Stimulated activated CD8-positive, alpha-beta memory T cell treated with anti-CD3 and anti-CD28 coated beads, Interleukin-12 subunit alpha, Interleukin-12 subunit beta, amount 100 ng/mL, for 1 hour (primary cell): ENCODE data around the gene ARAP3.
"Not testable (repeated sequence)": the region's sequence is repeated elsewhere in the genome, so short reads cannot be mapped to it uniquely, and the experiment has no call there.

Experiments used
- DNase-seq: peaks from one replicate; pipeline ENCODE4 v3.0.0-alpha.2; 2020; ENCODE audit warnings: low read depth

The ARAP3 gene

DNA sequence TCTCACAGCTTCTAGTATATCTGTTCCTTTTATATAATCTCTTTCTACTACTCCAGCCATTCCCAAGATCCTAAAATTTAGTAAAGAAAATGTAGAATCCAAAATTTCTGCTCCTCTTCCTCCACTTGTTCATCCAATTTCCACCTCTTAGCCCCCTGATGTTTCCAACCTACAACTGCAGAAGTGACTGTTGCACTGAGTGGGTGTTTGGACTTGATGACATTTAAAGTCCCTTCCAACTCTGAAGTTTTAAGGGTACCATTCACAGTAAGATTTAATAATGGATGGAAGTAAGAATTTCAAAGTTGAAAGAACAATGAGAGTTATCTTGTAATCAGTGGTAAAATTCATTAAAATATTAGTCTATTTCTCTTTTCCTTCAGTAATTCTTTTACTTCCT lies 68.7 kb downstream of the ARAP3 start:
- no peak for DNase-seq

GRCh38 chr5:141611289-141611688 lies 70.7 kb downstream of the ARAP3 start:
- no peak for DNase-seq

DNA sequence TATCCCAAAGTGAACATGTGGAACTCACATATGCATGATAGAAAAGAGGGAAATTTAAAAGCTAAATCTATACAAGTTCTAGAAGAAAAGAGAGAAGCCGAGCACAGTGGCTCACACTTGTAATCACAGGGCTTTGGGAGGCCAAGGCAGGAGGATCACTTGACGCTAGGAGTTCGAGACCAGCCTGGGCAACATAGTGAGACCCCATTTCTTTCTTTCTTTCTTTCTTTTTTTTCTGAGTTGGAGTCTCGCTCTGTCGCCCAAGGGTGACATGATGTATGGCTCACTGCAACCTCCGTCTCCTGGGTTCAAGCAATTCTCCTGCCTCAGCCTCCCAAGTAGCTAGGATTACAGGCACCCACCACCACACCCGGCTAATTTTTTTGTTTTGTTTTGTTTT lies 72.1 kb downstream of the ARAP3 start:
- DNase-seq = not testable (repeated sequence)

DNA sequence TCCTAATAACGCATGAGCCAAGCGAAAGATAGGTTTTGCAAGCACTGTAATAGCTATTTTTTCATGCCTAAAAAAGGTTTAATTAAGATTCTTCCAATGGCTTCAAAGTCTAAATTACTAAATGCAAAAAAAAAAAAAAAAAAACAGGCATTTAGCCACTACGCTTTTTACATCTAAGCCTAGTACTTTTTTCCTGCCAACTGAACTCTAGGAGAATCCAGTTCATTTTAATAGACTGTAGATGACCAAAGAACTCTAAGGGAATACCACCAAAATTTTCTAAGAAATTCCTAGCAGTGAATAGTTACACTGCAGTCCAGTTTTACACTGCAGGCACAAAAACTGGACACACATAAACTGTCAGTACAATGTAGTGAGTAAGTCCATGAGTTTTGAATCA lies 73.0 kb downstream of the ARAP3 start:
- DNase-seq = no peak

- DNase-seq = no peak
Measured at GRCh38 chr5:141608557-141608956, 73.5 kb downstream of the ARAP3 start.

DNA sequence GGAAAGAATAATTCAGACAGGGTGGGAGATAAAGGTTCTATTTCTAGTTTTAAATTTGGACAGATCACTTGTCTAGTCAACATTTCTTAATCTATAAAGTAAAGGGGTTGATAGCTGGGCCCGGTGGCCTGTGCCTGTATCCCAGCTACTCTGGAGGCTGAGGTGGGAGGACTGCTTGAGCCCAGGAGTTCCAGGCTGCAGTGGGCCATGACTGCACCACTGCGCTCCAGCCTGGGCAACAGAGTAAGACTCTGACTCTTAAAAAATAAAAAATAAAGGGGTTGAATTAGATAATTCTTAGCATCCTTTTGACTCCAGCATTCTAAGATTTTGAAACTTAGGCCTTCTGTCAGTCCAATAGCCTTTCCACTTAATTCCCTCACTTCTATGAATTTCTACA lies 74.0 kb downstream of the ARAP3 start:
- no peak for DNase-seq

GRCh38 chr5:141605523-141606277 lies 76.3 kb downstream of the ARAP3 start:
- peak; percentile 66 for DNase-seq

- no peak for DNase-seq
Measured at GRCh38 chr5:141603923-141604717, 77.9 kb downstream of the ARAP3 start.
